Heart right ventricle (tissue), 16 donors: ENCODE data around the gene HES3. TPM values are rescaled to one million over a fixed set of nuclear protein-coding genes. Genes with fewer than 3 reads are reported as not detected.

Experiments
- ATAC-seq, 8 donors: fragments of 200-7000 bp; cut with Tn5 transposase; one replicate each; pipeline ENCODE4 v1.9.1; 2020; ENCODE audit warnings: mild to moderate bottlenecking in 8 of 8, moderate library complexity in 8 of 8, moderate number of reproducible peaks in 1 of 8
- DNase-seq, 2 donors: peaks; one replicate each; pipeline ENCODE4 v3.0.0-alpha.2; 2020
- H3K27ac ChIP-seq, 10 donors: fragments of 200-600 bp; sonication (generic) in 2 of 10; one replicate each; pipeline versions ENCODE4 v1.5.0 to v1.8.0; 2020 to 2022; ENCODE audit warnings: mild to moderate bottlenecking in 3 of 10
- H3K27me3 ChIP-seq, 7 donors: fragments of 200-600 bp; one replicate each; pipeline ENCODE4 v1.8.0; 2021 to 2022; ENCODE audit warnings: mild to moderate bottlenecking in 2 of 7
- H3K36me3 ChIP-seq, 9 donors: fragments of 200-600 bp; sonication (generic) in 1 of 9; one replicate each; pipeline versions ENCODE4 v1.5.0 to v1.8.0; 2020 to 2022; ENCODE audit warnings: mild to moderate bottlenecking in 2 of 9
- H3K4me1 ChIP-seq, 9 donors: fragments of 200-600 bp; sonication (generic) in 1 of 9; one replicate each; pipeline versions ENCODE4 v1.5.0 to v1.8.0; 2020 to 2022; ENCODE audit warnings: mild to moderate bottlenecking in 4 of 9
- H3K4me3 ChIP-seq, 10 donors: fragments of 200-600 bp; sonication (generic) in 2 of 10; one replicate each; pipeline versions ENCODE4 v1.5.0 to v1.8.0; 2020 to 2022; ENCODE audit warnings: mild to moderate bottlenecking in 7 of 10, moderate library complexity in 2 of 10
- H3K9me3 ChIP-seq, 11 donors: fragments of 200-600 bp in 10 of 11; sonication (generic) in 2 of 11; one replicate each; pipeline versions ENCODE4 v1.5.0 to v1.8.0; 2013 to 2022; ENCODE audit warnings: mild to moderate bottlenecking in 2 of 11, control low read depth in 1 of 11, moderate library complexity in 1 of 11
- CTCF ChIP-seq, 9 donors: fragments of 200-600 bp; sonication (generic) in 2 of 9; IDR thresholded peaks; one replicate each; pipeline versions ENCODE4 v1.5.0 to v1.8.0; 2021 to 2022; ENCODE audit warnings: antibody characterized with exemption in 9 of 9, mild to moderate bottlenecking in 5 of 9, moderate library complexity in 1 of 9
- WGBS, 2 donors: extraction: QIAGEN DNeasy Blood & Tissue Kit; methylation state at CpG; one replicate each; pipeline ENCODE4 v1.1.7; 2013; ENCODE audit warnings: inconsistent platforms in 1 of 2; 5-methylcytosine and 5-hydroxymethylcytosine counted together
- intact Hi-C, 10 donors: fragments of 100-400 bp; cut with DNase I; formaldehyde crosslinking; loops; one replicate each; pipeline versions ENCODE4 v1.11.1 to v1.14.2; 2022
- polyA plus RNA-seq, 2 donors: library from polyadenylated mRNA; stranded (reverse); fragments of 200-250 nt; gene quantifications; one replicate each; pipeline ENCODE4 v1.2.3, GENCODE V29; 2013
- total RNA-seq, 10 donors: library from RNA; stranded (reverse); fragmentation: NEBNext Ultra II Directional in 3 of 10; extraction: Animal tissue kit (Norgen Biotek cat#: 25700) in 3 of 10; gene quantifications; one replicate each; pipeline versions ENCODE4 v1.2.1 to v1.2.4, GENCODE V29; 2021 to 2023
- donor health status: Arrhythmogenic right ventricular cardiomyopathy.
- donor health status: ischemic (EF 13 %, LVEDD 7.1; RV severe dilation, severe dysfunction).
- donor health status: healthy with polysubstance abuse.
- donor health status: DM: no; HTN: yes; CAD: no.
- donor health status: DM: no; HTN: no; CAD: no.
- donor health status: ischemic (EF 25% LVEDD 6.9; RV normal size, moderate dysfunction).
- donor health status: ischemic (EF 25% LVEDD 5.7; RV mildly dilated, moderate dysfunction).
- donor health status: healthy.
- donor health status: DM: yes; HTN: yes; CAD: no.
- donor health status: Ischemic cardiomyopathy.
- donor health status: ischemic (EF 35%, LVEDD 5.7; RV mildly dilated, moderate dysfunction).
- donor health status: nonischemic (EF 11% LVEDD 7.7; RV severe dilation, severe dysfunction).
- donor health status: DM: yes; HTN: yes; CAD: no.
- donor health status: PGD.
- donor health status: ischemic (EF 29% LVEDD 5.4; RV normal size, mild dysfunction).
- donor health status: nonischemic (EF 23%, LVEDD 6.1; RV moderate dilation, normal function).

HES3 gene
- total and polyA plus RNA-seq, 12 donors, result not detected

- intact Hi-C loops, result loop anchor here in 5 of 10 donors (5.0 kb wide), 3 partner anchors 33 to 157 kb away; partner anchors contain the start of genes RPL22 (in 4 of the 5) and ACOT7 (in 1 of the 5)
- ATAC-seq, result peak in 1 of 8 donors; percentile 3
- peaks cover 8 to 45% (median 34%) of the 10 kb centered on the region in 9 donors for H3K4me1 ChIP-seq
- no peaks in the 10 kb centered on the region for H3K9me3 ChIP-seq
- WGBS, 2 donors, result 0 to 1% methylated on average over 28 to 30 of the region's 30 CpGs
- TF ChIP-seq CTCF (IDR thresholded peaks at IDR 0.05), result no peak
- H3K4me3 ChIP-seq, result peak overlapping the region; percentile 50 to 96 (median 82)
- peaks cover under 1 to 21% (median 11%) of the 10 kb centered on the region in 7 donors for H3K27me3 ChIP-seq
- DNase-seq, result no peak
- H3K27ac ChIP-seq, result peak overlapping the region; percentile 27 to 87 (median 74)
- peaks cover 0 to 43% (median 11%) of the 10 kb centered on the region in 9 donors for H3K36me3 ChIP-seq
These were observed 8.7 kb upstream of the HES3 start for GRCh38 chr1:6235296-6235677.

GRCh38 chr1:6237093-6237492 is 6.9 kb upstream of the HES3 start:
- H3K4me1 ChIP-seq, result peaks cover 8 to 45% (median 36%) of the 10 kb centered on the region in 9 donors
- ATAC-seq, result no peak
- no peak overlapping the region for H3K4me3 ChIP-seq
- H3K27me3 ChIP-seq, result peaks cover 4 to 39% (median 29%) of the 10 kb centered on the region in 7 donors
- no peak for TF ChIP-seq CTCF (IDR thresholded peaks at IDR 0.05)
- intact Hi-C loops, result loop anchor here in 5 of 10 donors (5.0 kb wide), 3 partner anchors 35 to 155 kb away; partner anchors contain the start of genes RPL22 (in 4 of the 5) and ACOT7 (in 1 of the 5)
- no peak overlapping the region for H3K27ac ChIP-seq
- WGBS, 2 donors, result 97 to 99% methylated on average over 4 of the region's 4 CpGs
- DNase-seq, result no peak
- no peaks in the 10 kb centered on the region for H3K9me3 ChIP-seq
- H3K36me3 ChIP-seq, result peaks cover 0 to 25% (median 6%) of the 10 kb centered on the region in 9 donors

- Histone ChIP-seq H3K9me3 (no peaks in the 10 kb centered on the region), H3K4me1 (peaks cover 8 to 34% (median 26%) of the 10 kb centered on the region in 9 donors), H3K4me3 (no peak overlapping the region), H3K27ac (no peak overlapping the region), H3K36me3 (peaks cover 0 to 3% (median 0%) of the 10 kb centered on the region in 9 donors), H3K27me3 (peaks cover 12 to 61% (median 51%) of the 10 kb centered on the region in 7 donors)
- intact Hi-C loops, result loop anchor here in 5 of 10 donors (5.0 kb wide), 3 partner anchors 37 to 153 kb away; partner anchors contain the start of genes RPL22 (in 4 of the 5) and ACOT7 (in 1 of the 5)
- WGBS, 2 donors, result 45 to 50% methylated on average over 7 of the region's 7 CpGs
- DNase-seq, result no peak
- TF ChIP-seq CTCF (IDR thresholded peaks at IDR 0.05), result no peak
- no peak for ATAC-seq
These were observed 4.7 kb upstream of the HES3 start for GRCh38 chr1:6239213-6239752.

GRCh38 chr1:6239950-6240768 is 3.8 kb upstream of the HES3 start:
- Histone ChIP-seq H3K27me3 (peaks cover 12 to 68% (median 57%) of the 10 kb centered on the region in 7 donors), H3K4me1 (peaks cover under 1 to 27% (median 18%) of the 10 kb centered on the region in 9 donors), H3K4me3 (no peak overlapping the region), H3K27ac (no peak overlapping the region), H3K9me3 (no peaks in the 10 kb centered on the region), H3K36me3 (no peaks in the 10 kb centered on the region)
- no peak for ATAC-seq
- intact Hi-C loops, result loop anchor here in 9 of 10 donors (5.0 to 10.0 kb wide), 10 partner anchors 33 to 198 kb away; partner anchors contain the start of genes RPL22 (in 4 of the 9), RNF207 (in 3 of the 9), ACOT7 (in 1 of the 9) and CHD5 (in 1 of the 9)
- 76 to 83% methylated on average over 17 of the region's 17 CpGs for WGBS, 2 donors
- no peak for DNase-seq
- no peak for TF ChIP-seq CTCF (IDR thresholded peaks at IDR 0.05)
